C4-2B (cell line): ENCODE results near the gene CDKAL1.

Experiments used
- CTCF ChIP-seq: fragments of 450-650 bp; conservative IDR thresholded peaks from 2 replicates; pipeline ENCODE4 v1.5.1; 2017; ENCODE audit warnings: mild to moderate bottlenecking
- ZFX ChIP-seq: fragments of 450-650 bp; IDR thresholded peaks from 2 replicates; pipeline ENCODE4 v1.6.1; 2017

DNA sequence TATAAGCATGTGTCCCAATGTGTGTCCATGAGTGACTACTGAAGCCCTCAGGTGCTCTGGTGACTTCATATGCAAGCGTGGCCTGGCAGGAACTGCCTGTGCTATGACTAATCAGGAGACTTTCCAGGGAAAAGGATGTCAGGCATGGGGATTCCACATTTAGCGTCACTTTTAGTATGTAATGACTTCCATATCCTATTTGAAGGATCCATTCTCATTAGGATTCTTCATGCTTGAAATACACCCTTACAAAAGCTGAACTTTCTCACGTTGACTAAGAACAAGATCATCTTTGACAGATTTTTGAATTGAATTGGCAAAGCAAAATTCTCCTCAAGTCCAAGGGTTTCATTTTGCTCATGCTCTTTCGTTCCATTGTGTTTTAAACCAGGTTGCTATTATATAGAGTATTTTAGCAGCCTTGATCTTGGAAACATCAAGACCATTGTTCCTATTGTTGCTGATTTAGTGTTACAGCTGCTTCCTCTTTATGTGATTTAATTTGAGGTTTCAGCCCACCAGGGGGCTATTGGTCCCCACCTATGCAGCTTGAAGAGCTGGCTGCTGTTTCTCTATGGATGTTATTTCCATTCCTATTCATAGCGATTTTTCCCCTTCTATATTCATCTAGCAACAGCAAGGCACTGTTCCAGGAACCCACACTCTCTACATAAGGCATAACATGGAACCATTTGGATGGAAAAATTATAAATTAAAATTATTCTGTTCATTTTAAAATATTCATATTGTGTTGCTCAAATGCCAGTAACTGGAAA lies 418.6 kb downstream of the CDKAL1 start:
- TF ChIP-seq CTCF, result no peak
- no peak for TF ChIP-seq ZFX
